ENCODE data around the gene INTS11. TPM values are rescaled to one million over a fixed set of nuclear protein-coding genes. Genes with fewer than 3 reads are reported as not detected.

The INTS11 gene
- total and polyA plus RNA-seq, 9 of the 15 experiments (the other 6 are each of a cell fraction or from before 2014, with no cell fraction given): 3.6 to 183 (median 110) TPM

DNA sequence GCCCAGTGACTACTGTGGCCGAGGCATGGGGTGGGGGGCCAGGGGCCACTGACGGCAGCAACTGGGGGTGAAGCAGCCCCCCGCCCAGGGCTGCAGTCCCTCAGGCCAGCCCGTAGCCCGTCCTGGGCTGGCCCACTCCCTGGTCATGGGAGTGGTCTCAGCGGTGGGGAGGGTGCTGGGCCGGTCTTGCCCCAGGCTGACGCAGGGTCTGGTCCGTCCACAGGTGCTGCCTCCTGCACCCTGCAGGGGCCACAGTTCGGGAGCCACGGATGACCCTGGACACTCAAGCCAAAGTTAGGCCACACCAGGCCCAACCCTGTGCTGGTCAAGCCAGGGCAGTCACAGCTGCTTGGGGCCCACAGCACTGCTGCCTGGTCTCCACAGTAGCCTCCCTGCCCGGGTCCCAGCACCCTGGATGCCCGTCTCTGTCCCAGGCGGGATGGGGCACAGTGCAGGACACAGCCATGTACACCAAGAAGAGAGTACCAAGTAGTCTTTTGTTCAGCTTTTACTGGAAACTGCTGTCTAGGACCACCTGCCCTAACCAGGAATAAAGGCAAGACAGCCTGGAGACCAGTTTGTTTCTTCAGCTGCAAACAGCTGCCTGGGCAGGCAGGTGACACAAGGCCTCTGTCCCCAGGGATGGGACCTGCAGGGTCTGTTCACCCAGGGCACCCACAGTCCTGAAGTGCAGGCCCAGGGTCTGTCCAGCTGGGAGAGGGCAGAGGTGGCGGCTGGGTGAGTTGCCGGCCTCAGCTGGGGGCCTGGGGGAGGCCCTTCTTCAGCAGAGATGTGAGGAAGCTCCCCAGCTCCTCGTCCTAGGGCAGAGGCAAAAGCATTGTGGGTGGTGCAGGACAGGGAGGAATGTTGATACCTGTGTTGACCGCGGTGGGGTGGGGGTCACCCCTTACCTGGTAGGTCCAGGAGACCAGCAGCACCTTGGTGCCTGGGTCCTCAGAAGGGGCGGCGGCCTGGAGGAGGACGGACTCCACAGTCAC lies 13.1 kb downstream of the INTS11 start:
- 87% methylated on average over 21 of the region's 22 CpGs for WGBS (ENCODE audit: insufficient coverage, low coverage, missing lambda C conversion rate)
- peak; percentile 68 for TF ChIP-seq POLR2A (conservative IDR thresholded peaks at IDR 0.05)
- no peak for TF ChIP-seq PRPF4 (IDR thresholded peaks at IDR 0.05; ENCODE audit: insufficient read depth, low read depth, low read length, poor library complexity, severe bottlenecking)
- 0 out of 2 replicates have a peak, but pooled peaks have one; percentile 41 for TF ChIP-seq POLR2AphosphoS2 (IDR thresholded peaks at IDR 0.05; ENCODE audit: low read length)
- TF ChIP-seq, protein P1, sequence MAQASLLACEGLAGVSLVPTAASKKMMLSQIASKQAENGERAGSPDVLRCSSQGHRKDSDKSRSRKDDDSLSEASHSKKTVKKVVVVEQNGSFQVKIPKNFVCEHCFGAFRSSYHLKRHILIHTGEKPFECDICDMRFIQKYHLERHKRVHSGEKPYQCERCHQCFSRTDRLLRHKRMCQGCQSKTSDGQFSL (CRISPR knock-in tag; IDR thresholded peaks at IDR 0.05): 0 out of 2 replicates have a peak, but pooled peaks have one; percentile 6
- TF ChIP-seq, protein P1 (tag; IDR thresholded peaks at IDR 0.05): no peak
- TF ChIP-seq POLR2G (IDR thresholded peaks at IDR 0.05; ENCODE audit: low read depth, low read length): peak; percentile 79
- TF ChIP-seq, protein P2, sequence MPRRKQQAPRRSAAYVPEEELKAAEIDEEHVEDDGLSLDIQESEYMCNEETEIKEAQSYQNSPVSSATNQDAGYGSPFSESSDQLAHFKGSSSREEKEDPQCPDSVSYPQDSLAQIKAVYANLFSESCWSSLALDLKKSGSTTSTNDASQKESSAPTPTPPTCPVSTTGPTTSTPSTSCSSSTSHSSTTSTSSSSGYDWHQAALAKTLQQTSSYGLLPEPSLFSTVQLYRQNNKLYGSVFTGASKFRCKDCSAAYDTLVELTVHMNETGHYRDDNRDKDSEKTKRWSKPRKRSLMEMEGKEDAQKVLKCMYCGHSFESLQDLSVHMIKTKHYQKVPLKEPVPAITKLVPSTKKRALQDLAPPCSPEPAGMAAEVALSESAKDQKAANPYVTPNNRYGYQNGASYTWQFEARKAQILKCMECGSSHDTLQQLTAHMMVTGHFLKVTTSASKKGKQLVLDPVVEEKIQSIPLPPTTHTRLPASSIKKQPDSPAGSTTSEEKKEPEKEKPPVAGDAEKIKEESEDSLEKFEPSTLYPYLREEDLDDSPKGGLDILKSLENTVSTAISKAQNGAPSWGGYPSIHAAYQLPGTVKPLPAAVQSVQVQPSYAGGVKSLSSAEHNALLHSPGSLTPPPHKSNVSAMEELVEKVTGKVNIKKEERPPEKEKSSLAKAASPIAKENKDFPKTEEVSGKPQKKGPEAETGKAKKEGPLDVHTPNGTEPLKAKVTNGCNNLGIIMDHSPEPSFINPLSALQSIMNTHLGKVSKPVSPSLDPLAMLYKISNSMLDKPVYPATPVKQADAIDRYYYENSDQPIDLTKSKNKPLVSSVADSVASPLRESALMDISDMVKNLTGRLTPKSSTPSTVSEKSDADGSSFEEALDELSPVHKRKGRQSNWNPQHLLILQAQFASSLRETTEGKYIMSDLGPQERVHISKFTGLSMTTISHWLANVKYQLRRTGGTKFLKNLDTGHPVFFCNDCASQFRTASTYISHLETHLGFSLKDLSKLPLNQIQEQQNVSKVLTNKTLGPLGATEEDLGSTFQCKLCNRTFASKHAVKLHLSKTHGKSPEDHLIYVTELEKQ (CRISPR knock-in tag; IDR thresholded peaks at IDR 0.05): no peak
- peak; percentile 65 for TF ChIP-seq RBM22 (IDR thresholded peaks at IDR 0.05; ENCODE audit: low read depth, low read length, poor library complexity, severe bottlenecking)
- no peak for TF ChIP-seq TAL1 (IDR thresholded peaks at IDR 0.05)
- TF ChIP-seq SP1 (CRISPR knock-in tag; IDR thresholded peaks at IDR 0.05): peak; percentile 30; the same call in 1 of the 2 replicates
- no peak for TF ChIP-seq PPARD (CRISPR knock-in tag; IDR thresholded peaks at IDR 0.05)
- peak; percentile 73 for TF ChIP-seq RBFOX2 (IDR thresholded peaks at IDR 0.05; ENCODE audit: low read depth, low read length)
- TF ChIP-seq, protein P3, sequence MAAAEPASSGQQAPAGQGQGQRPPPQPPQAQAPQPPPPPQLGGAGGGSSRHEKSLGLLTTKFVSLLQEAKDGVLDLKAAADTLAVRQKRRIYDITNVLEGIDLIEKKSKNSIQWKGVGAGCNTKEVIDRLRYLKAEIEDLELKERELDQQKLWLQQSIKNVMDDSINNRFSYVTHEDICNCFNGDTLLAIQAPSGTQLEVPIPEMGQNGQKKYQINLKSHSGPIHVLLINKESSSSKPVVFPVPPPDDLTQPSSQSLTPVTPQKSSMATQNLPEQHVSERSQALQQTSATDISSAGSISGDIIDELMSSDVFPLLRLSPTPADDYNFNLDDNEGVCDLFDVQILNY (CRISPR knock-in tag; IDR thresholded peaks at IDR 0.05): no peak
- TF ChIP-seq ZNF324 (CRISPR knock-in tag; IDR thresholded peaks at IDR 0.05): no peak
- TF ChIP-seq, protein P4, sequence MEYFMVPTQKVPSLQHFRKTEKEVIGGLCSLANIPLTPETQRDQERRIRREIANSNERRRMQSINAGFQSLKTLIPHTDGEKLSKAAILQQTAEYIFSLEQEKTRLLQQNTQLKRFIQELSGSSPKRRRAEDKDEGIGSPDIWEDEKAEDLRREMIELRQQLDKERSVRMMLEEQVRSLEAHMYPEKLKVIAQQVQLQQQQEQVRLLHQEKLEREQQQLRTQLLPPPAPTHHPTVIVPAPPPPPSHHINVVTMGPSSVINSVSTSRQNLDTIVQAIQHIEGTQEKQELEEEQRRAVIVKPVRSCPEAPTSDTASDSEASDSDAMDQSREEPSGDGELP (CRISPR knock-in tag; IDR thresholded peaks at IDR 0.05; ENCODE audit: borderline replicate concordance): peak; percentile 45; the same call in 1 of the 2 replicates

More for the DNA sequence above, 13.1 kb downstream of the INTS11 start:
- H3K4me2 ChIP-seq (ENCODE audit: insufficient read depth, low read length): no peak overlapping the region
- no peak overlapping the region for H3K4me3 ChIP-seq
- no peak for ATAC-seq
- peak overlapping the region in 1 of 2 experiments; percentile 69; a peak in 2 of 4 replicates for H3K9ac ChIP-seq (ENCODE audit: insufficient read depth in 1 of 2, low read depth in 2 of 2, low read length in 2 of 2)
- peaks cover 13% of the 10 kb centered on the region for H4K20me1 ChIP-seq (replicated peaks; ENCODE audit: control insufficient read depth, insufficient read depth, low read length)
- no peak for FAIRE-seq
- ChIA-PET CTCF (ENCODE audit: low intra/inter-chr PET ratio) (no interaction called here), POLR2A (interaction anchor here (0.5 to 3.5 kb wide), 9 partner anchors 8 to 469 kb away, joined by 3 to 30 read pairs (median 3); no protein-coding TSS in a partner anchor)
- H3K9me3 ChIP-seq (replicated peaks; ENCODE audit: control insufficient read depth, insufficient read depth, low read depth, low read length): no peaks in the 10 kb centered on the region
- BruUV-seq (replicated peaks): no TSS peak
- peaks cover 71% of the 10 kb centered on the region for H3K36me3 ChIP-seq (ENCODE audit: control insufficient read depth, insufficient read depth, low read length)
- intact Hi-C loops (cut with micrococcal nuclease): no loop called here
- no peaks in the 10 kb centered on the region for H3K9me1 ChIP-seq (ENCODE audit: control insufficient read depth, insufficient read depth, low read length)
- no peak overlapping the region for H2AFZ ChIP-seq (ENCODE audit: low read depth, low read length)
- in situ Hi-C loops (cut with MboI): no loop called here
- no peaks in the 10 kb centered on the region for H3K27me3 ChIP-seq (ENCODE audit: control insufficient read depth in 2 of 2, insufficient read depth in 2 of 2, low read length in 2 of 2)
- no peak for DNase-seq (ENCODE audit: extremely low read depth in 1 of 4, low spot score in 3 of 4)
- no peak overlapping the region for H3K27ac ChIP-seq (ENCODE audit: extremely low read depth, low read depth, low read length)
- H3K79me2 ChIP-seq (ENCODE audit: control insufficient read depth, insufficient read depth, low read length): peaks cover 44% of the 10 kb centered on the region
- peaks cover 25 to 92% of the 10 kb centered on the region in 2 experiments for H3K4me1 ChIP-seq (replicated peaks in 1 of 2; ENCODE audit: control insufficient read depth in 2 of 2, insufficient read depth in 2 of 2, low read length in 2 of 2)

Measured in K562 (cell line).